C4-2B (cell line): ENCODE results near the gene CYS1.
"Not testable (repeated sequence)": the region's sequence is repeated elsewhere in the genome, so short reads cannot be mapped to it uniquely, and the experiment has no call there.

ENCODE experiments used
- H3K27ac ChIP-seq: fragments of 450-650 bp; 2 replicates; pipeline ENCODE4 v1.5.1; 2017
- ZFX ChIP-seq: fragments of 450-650 bp; IDR thresholded peaks from 2 replicates; pipeline ENCODE4 v1.6.1; 2017
- TF ChIP-seq, protein P1 (sequence below): fragments of 450-650 bp; conservative IDR thresholded peaks from 2 replicates; pipeline ENCODE4 v1.5.1; 2017; ENCODE audit warnings: mild to moderate bottlenecking

Gene CYS1

DNA sequence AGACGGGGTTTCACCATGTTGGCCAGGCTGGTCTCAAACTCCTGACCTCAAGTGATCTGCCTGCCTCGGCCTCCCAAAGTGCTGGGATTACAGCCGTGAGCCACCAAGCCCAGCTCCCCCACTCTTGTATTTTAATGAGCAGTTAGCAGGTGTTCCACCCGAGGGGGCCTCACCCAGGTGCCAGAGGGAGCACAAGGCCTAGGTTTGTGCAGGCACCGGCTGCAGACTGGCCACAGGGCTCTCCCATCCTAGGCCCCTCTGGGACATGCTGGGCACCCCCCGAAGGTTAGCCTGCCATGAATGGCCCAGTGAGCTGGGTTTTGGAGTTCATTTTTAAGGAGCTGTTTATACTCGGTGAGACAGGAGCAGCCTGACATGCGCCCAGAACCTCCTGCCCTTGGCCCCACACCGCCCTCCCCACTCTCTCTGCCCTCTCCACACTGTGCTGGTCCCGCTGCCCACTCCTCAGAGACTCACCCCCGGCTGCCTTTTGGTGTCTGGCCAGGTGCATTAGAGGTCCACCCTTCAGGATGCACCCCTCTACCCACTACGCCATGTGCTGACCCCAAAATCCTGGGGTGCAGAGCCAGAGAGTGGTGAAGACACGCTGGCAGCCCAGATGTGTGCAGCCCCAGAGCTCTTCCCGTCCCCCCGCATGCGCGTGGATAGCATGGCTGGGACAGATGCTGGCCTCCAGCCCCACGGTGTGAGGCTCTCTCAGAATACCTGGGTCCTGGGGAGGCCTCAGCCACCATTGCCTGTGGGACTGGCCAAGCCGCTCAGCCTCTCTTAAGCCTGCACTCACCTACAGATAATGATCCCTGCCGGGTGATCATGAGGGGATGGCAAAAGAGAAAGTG, 48.1 kb downstream of the CYS1 start:
- TF ChIP-seq, protein P1, sequence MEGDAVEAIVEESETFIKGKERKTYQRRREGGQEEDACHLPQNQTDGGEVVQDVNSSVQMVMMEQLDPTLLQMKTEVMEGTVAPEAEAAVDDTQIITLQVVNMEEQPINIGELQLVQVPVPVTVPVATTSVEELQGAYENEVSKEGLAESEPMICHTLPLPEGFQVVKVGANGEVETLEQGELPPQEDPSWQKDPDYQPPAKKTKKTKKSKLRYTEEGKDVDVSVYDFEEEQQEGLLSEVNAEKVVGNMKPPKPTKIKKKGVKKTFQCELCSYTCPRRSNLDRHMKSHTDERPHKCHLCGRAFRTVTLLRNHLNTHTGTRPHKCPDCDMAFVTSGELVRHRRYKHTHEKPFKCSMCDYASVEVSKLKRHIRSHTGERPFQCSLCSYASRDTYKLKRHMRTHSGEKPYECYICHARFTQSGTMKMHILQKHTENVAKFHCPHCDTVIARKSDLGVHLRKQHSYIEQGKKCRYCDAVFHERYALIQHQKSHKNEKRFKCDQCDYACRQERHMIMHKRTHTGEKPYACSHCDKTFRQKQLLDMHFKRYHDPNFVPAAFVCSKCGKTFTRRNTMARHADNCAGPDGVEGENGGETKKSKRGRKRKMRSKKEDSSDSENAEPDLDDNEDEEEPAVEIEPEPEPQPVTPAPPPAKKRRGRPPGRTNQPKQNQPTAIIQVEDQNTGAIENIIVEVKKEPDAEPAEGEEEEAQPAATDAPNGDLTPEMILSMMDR, result no peak
- no peak for TF ChIP-seq ZFX
- H3K27ac ChIP-seq, result no peak overlapping the region

DNA sequence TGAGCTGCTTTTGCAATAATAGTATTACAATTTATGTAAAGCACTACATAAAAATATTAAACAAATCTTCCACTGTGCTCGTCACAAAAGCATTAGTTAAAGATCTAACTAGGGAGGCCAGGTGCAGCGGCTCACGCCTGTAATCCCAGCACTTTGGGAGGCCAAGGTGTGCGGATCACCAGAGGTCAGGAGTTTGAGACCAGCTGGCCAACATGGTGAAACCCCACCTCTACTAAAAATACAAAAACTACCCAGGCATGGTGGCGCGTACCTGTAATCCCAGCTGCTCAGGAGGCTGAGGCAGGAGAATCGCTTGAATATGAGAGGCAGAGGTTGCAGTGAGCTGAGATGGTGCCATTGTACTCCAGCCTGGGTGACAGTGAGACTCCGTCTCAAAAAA, 49.4 kb downstream of the CYS1 start:
- H3K27ac ChIP-seq, result not testable (repeated sequence)

- no peak for TF ChIP-seq ZFX
- TF ChIP-seq, protein P1, result no peak
- H3K27ac ChIP-seq, result no peak overlapping the region
Observed at GRCh38 chr2:10030311-10030736, 49.9 kb downstream of the CYS1 start.

DNA sequence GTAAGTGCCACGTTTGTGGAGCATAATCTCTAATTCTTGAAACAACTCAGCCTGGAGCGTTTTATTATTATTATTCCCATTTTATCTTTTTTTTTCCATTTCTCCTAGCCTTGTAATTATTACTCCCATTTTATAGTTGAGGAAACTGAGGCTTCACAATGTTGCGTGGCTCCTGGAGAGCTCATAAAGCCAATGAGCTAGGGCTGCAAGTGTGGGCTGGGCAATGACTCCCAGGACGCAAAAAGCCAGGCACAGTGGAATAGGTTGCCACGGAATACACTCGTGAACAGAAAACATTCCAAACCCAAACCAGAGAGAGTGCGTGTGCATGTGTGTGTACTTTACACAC, 50.4 kb downstream of the CYS1 start:
- no peak for TF ChIP-seq ZFX
- TF ChIP-seq, protein P1, result no peak

DNA sequence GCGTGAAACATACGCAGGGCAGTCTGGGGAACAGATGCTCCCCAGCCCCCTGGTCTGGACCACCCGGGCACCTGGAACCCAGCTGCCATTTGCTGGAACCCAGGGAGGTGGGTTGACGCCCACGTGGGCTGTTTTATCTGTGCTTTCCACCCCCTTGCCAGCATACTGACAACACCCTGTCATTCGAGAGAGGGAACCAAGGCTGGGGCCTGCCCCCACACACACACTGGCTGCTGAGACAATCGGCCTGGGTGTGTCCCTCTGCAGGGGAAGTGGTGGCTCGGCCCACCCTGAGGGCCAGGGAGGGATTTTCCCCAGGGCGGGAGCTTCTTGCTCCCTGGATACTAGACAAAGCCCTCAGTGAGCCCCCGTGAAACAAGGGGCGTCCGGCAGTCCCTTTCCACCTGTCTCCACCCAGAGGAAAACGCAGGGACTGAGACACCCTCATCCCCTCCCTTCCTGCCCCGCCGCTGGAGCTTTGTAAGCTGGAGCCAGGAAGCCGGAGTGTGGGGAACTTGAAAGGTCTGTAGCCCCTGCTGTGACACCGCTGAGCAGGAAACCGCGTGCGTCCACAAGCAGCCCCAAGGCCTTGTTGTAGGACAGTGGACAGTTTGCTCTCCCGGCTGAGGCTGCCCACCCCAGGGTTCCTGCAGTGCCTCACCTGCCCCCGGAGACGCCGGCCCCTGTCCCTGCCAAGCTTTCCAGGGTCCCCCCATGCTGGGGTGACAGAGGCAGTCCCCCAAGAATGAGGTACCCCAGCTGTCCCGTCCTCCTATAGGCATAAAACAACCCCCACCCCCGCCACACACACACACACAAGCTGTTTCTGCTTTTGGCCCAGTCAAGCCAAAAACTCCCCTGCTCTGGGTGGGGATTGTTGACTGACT, 51.0 kb downstream of the CYS1 start:
- H3K27ac ChIP-seq, result no peak overlapping the region
- TF ChIP-seq ZFX, result no peak
- TF ChIP-seq, protein P1, result no peak

More for the DNA sequence above, 50.4 kb downstream of the CYS1 start:
- no peak overlapping the region for H3K27ac ChIP-seq

- TF ChIP-seq, protein P1, result no peak; the same call in 1 of the 2 replicates
- no peak for TF ChIP-seq ZFX
- no peak overlapping the region for H3K27ac ChIP-seq
Observed at GRCh38 chr2:10028407-10028987, 51.7 kb downstream of the CYS1 start.

DNA sequence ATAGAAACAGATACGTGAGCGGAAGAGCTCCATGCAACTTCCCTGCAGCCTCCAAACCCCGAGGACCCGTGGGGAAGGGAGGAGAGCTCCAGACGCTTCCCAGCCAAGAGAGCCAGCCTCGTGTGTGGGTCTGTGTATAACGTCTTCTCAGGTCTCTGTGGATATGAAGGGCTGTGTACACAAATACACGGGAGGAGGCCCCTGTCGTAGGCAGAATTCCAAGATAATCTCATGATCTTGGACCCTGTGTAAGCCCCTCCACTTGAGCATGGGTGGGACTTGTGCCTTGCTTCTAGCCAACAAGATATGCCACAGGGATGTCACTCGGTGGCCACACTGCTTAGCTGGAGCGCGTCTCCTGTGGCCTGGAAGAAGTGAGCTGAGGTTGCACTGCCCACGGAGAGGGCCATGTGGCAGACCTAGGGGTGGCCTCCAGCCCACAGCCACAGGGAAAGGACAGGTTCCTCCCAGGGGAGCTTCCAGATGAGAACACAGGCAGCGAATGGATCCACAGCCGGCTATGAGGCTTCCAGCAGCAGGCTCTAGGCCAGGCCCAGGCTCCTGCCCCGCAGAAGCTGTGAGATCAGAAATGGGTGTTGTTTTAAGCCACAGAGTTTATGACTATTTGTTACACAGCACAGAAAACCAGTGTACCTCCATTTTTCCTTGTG, 52.4 kb downstream of the CYS1 start:
- H3K27ac ChIP-seq, result no peak overlapping the region
- TF ChIP-seq, protein P1, result no peak
- TF ChIP-seq ZFX, result no peak
